ENCODE data around the gene BCORL1. TPM values are rescaled to one million over a fixed set of nuclear protein-coding genes. Genes with fewer than 3 reads are reported as not detected.

Gene BCORL1
- polyA plus RNA-seq, 1 donor from 2014 or later = 1.0 TPM

DNA sequence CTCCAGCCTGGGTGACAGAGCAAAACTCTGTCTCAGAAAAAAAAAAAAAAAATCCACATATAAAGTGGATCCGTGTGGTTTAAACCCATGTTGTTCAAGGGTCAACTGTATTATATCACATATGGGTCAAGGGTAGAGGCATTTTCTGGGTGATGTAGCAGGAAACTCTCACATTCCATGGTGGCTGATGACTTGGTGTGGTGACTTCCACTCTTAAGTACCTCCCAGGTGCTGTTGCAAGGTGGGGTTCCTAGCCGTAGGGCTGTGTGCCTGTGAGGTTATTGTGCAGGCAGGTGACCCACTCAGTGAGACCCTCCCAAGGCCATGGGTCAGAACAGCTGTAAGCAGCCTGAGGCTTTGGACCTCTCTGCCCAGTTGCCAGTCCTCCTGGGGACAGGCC lies 110.8 kb downstream of the BCORL1 start:
- Histone ChIP-seq H3K9me2 (ENCODE audit: insufficient read depth, low read length) (no peaks in the 10 kb centered on the region), H3K27me3 (ENCODE audit: insufficient read depth, low read depth, low read length) (no peaks in the 10 kb centered on the region), H2AFZ (ENCODE audit: low read depth, low read length) (no peak overlapping the region), H3K36me3 (ENCODE audit: insufficient read depth, low read length) (no peaks in the 10 kb centered on the region), H3F3A (ENCODE audit: insufficient read depth, low read length, poor library complexity, severe bottlenecking) (no peaks in the 10 kb centered on the region), H3K4me3 (ENCODE audit: low read length) (no peak overlapping the region), H3K4me2 (ENCODE audit: low read length) (no peak overlapping the region), H3K9ac (ENCODE audit: low read length) (no peak overlapping the region), H3K9me3 (ENCODE audit: low read length) (no peaks in the 10 kb centered on the region), H3K27ac (ENCODE audit: low read length) (no peak overlapping the region), H4K20me1 (ENCODE audit: insufficient read depth) (no peaks in the 10 kb centered on the region), H3K79me2 (replicated peaks; ENCODE audit: insufficient read depth, low read length) (no peaks in the 10 kb centered on the region)
- TF ChIP-seq EZH2 (IDR thresholded peaks at IDR 0.05; ENCODE audit: borderline replicate concordance, insufficient read depth, low read length, poor library complexity, severe bottlenecking) (no peak), POLR2AphosphoS5 (IDR thresholded peaks at IDR 0.05) (no peak), MXI1 (conservative IDR thresholded peaks at IDR 0.05; ENCODE audit: poor library complexity, severe bottlenecking) (no peak), RAD21 (conservative IDR thresholded peaks at IDR 0.05) (no peak), SMC3 (conservative IDR thresholded peaks at IDR 0.05; ENCODE audit: poor library complexity) (no peak), EP300 (conservative IDR thresholded peaks at IDR 0.05; ENCODE audit: poor library complexity, severe bottlenecking) (no peak), TAF1 (IDR thresholded peaks at IDR 0.05; ENCODE audit: low read depth) (no peak)
- TF ChIP-seq, protein P1, sequence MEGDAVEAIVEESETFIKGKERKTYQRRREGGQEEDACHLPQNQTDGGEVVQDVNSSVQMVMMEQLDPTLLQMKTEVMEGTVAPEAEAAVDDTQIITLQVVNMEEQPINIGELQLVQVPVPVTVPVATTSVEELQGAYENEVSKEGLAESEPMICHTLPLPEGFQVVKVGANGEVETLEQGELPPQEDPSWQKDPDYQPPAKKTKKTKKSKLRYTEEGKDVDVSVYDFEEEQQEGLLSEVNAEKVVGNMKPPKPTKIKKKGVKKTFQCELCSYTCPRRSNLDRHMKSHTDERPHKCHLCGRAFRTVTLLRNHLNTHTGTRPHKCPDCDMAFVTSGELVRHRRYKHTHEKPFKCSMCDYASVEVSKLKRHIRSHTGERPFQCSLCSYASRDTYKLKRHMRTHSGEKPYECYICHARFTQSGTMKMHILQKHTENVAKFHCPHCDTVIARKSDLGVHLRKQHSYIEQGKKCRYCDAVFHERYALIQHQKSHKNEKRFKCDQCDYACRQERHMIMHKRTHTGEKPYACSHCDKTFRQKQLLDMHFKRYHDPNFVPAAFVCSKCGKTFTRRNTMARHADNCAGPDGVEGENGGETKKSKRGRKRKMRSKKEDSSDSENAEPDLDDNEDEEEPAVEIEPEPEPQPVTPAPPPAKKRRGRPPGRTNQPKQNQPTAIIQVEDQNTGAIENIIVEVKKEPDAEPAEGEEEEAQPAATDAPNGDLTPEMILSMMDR (IDR thresholded peaks at IDR 0.05; ENCODE audit: poor library complexity, severe bottlenecking) = no peak
- TF ChIP-seq, protein P2, sequence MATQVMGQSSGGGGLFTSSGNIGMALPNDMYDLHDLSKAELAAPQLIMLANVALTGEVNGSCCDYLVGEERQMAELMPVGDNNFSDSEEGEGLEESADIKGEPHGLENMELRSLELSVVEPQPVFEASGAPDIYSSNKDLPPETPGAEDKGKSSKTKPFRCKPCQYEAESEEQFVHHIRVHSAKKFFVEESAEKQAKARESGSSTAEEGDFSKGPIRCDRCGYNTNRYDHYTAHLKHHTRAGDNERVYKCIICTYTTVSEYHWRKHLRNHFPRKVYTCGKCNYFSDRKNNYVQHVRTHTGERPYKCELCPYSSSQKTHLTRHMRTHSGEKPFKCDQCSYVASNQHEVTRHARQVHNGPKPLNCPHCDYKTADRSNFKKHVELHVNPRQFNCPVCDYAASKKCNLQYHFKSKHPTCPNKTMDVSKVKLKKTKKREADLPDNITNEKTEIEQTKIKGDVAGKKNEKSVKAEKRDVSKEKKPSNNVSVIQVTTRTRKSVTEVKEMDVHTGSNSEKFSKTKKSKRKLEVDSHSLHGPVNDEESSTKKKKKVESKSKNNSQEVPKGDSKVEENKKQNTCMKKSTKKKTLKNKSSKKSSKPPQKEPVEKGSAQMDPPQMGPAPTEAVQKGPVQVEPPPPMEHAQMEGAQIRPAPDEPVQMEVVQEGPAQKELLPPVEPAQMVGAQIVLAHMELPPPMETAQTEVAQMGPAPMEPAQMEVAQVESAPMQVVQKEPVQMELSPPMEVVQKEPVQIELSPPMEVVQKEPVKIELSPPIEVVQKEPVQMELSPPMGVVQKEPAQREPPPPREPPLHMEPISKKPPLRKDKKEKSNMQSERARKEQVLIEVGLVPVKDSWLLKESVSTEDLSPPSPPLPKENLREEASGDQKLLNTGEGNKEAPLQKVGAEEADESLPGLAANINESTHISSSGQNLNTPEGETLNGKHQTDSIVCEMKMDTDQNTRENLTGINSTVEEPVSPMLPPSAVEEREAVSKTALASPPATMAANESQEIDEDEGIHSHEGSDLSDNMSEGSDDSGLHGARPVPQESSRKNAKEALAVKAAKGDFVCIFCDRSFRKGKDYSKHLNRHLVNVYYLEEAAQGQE (IDR thresholded peaks at IDR 0.05; ENCODE audit: borderline replicate concordance) = no peak

DNA sequence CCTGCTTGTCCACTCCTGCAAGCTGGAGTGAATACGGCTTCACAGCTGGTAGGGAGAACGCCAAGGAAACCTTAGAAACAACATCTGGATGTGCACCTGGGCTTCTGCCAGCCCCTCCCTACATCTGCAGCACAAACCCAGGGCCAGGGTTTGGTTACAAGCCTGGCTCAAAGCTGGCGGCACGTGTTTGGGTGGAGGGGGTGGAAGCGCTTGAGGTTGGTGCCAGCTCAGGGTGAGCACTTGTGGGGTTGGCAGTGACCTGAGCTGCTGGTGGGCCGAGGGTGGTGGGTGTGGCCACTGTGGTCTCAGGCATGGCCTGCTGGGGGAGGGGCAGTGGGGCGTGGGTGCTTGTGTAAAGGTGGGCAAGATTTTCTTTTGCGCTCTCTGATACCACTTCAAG lies 112.3 kb downstream of the BCORL1 start:
- no peak overlapping the region for H3K4me2 ChIP-seq (ENCODE audit: low read length)
- no peaks in the 10 kb centered on the region for H3K9me2 ChIP-seq (ENCODE audit: insufficient read depth, low read length)
- H2AFZ ChIP-seq (ENCODE audit: low read depth, low read length) = no peak overlapping the region
- no peak overlapping the region for H3K9ac ChIP-seq (ENCODE audit: low read length)
- H3K36me3 ChIP-seq (ENCODE audit: insufficient read depth, low read length) = no peaks in the 10 kb centered on the region
- H3K27me3 ChIP-seq (ENCODE audit: insufficient read depth, low read depth, low read length) = no peaks in the 10 kb centered on the region
- no peaks in the 10 kb centered on the region for H3K79me2 ChIP-seq (replicated peaks; ENCODE audit: insufficient read depth, low read length)
- H3K4me3 ChIP-seq (ENCODE audit: low read length) = no peak overlapping the region
- no peaks in the 10 kb centered on the region for H4K20me1 ChIP-seq (ENCODE audit: insufficient read depth)
- TF ChIP-seq EP300 (conservative IDR thresholded peaks at IDR 0.05; ENCODE audit: poor library complexity, severe bottlenecking) (no peak), TAF1 (IDR thresholded peaks at IDR 0.05; ENCODE audit: low read depth) (no peak), EZH2 (IDR thresholded peaks at IDR 0.05; ENCODE audit: borderline replicate concordance, insufficient read depth, low read length, poor library complexity, severe bottlenecking) (no peak), SMC3 (conservative IDR thresholded peaks at IDR 0.05; ENCODE audit: poor library complexity) (no peak), RAD21 (conservative IDR thresholded peaks at IDR 0.05) (no peak), POLR2AphosphoS5 (IDR thresholded peaks at IDR 0.05) (no peak)
- TF ChIP-seq, protein P2 (IDR thresholded peaks at IDR 0.05; ENCODE audit: borderline replicate concordance) = no peak
- TF ChIP-seq, protein P1 (IDR thresholded peaks at IDR 0.05; ENCODE audit: poor library complexity, severe bottlenecking) = no peak
- H3K9me3 ChIP-seq (ENCODE audit: low read length) = no peaks in the 10 kb centered on the region
- no peak overlapping the region for H3K27ac ChIP-seq (ENCODE audit: low read length)
- no peaks in the 10 kb centered on the region for H3F3A ChIP-seq (ENCODE audit: insufficient read depth, low read length, poor library complexity, severe bottlenecking)

Data from neural cell (in vitro differentiated cells).